ENCODE data around the gene NFE2L2.
"Not testable (repeated sequence)": the region's sequence is repeated elsewhere in the genome, so short reads cannot be mapped to it uniquely, and the experiment has no call there.

NFE2L2 gene

DNA sequence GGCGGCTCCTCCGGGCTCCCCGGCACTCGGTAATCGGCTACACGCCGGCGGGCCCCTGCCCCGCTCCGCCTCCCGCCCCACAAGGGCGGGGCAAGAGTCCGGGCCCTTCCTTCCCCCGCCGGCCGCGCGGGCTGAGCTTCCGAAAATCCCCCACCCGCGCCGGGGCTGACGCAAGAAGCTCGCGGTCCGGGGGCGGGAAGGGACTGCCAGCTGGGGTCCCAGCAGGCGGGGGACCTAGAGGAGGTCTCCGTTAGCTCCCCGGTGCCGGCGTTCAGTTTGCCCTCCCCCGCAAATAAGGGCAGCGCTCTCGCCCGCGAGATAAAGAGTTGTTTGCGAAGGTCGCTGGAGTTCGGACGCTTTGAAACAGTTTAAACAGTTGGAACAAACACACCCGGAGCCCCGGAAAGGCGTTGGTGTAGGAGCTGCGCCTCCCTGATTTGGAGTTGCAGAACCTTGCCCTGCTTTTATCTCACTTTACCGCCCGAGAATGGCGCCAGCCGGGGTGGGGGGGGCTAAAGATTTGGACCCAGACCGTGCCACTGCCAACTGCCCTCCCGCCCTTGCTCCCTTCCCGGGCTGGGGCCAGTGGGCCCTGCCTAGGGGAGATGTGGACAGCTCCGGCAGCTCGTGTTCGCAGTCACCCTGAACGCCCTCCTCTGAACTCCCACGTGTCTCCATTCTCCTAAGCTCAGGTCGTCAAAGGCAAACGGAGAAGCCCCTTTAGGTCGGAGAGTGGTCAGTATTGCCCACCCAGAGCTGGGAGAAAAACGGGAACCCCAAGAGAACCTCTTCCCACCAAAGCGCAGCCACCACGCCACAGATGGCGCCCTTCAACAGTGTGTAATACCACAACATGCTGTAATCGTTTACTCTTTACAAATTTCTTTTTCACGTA lies at the start of gene NFE2L2:
Gene NFE2L2, minus strand, starts transcription at position 35 of the 895 bp plus-strand sequence. CDS start 151 bp downstream, outside the sequence.
- peak; percentile 50 for TF ChIP-seq CTCF (IDR thresholded peaks at IDR 0.05; ENCODE audit: low read depth, low read length)
- DNase-seq (ENCODE audit: extremely low read depth, low read depth), result peak; percentile 88

DNA sequence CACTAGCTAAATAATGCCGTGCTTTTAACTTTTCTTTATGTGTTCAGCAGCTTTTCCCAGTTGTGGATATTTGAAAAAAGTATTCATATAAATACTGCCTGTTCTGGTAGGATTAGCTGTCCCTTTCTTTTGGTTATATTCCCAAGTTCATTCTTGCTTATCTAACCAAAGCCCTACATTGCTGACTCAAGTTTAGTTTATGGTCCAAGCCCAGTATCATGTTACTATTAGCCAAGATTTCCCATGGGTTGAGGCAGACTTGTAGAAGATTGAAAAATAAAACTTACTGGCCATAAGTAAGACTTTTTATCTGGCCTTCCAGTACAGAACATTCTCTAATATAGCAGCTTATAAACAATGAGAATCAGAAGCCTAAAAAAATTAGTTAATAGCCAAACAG lies 49.7 kb upstream of the NFE2L2 start:
- peak; percentile 71 for DNase-seq (ENCODE audit: extremely low read depth, low read depth)
- no peak for TF ChIP-seq CTCF (IDR thresholded peaks at IDR 0.05; ENCODE audit: low read depth, low read length)

DNA sequence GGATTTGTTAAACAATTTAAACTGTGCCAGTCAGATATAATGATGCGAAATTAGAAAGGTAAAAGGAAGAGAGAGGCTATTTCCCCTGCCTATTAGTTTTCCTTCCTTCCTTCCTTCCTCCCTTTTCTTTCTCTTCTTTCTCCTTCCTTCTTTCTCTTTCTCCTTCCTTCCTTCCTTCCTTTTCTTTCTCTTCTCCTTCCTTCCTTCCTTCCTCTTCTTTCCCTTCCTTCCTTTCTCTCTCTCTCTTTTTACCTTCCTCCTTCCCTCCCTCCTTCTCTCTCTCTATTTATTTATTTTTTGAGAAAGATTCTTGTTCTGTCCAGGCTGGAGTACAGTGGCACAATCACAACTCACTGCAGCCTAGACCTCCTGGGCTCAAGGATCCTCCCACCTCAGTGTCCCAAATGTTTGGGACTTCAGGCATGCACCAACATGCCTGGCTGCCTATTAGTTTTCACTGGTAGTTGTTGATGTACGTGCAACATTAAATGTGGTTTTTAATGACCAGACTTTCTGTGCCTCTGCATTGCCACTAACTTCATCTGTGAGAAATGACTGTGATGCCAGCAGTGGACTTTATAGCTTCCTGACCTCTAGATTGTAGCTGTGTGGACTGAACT lies 48.7 kb upstream of the NFE2L2 start:
- DNase-seq (ENCODE audit: extremely low read depth, low read depth), result no peak
- no peak for TF ChIP-seq CTCF (IDR thresholded peaks at IDR 0.05; ENCODE audit: low read depth, low read length)

- no peak for TF ChIP-seq CTCF (IDR thresholded peaks at IDR 0.05; ENCODE audit: low read depth, low read length)
- no peak for DNase-seq (ENCODE audit: extremely low read depth, low read depth)
These were observed 48.0 kb upstream of the NFE2L2 start for GRCh38 chr2:177312562-177312961.

- not testable (repeated sequence) for DNase-seq (ENCODE audit: extremely low read depth, low read depth)
These were observed 45.3 kb upstream of the NFE2L2 start for GRCh38 chr2:177309672-177310309.

DNA sequence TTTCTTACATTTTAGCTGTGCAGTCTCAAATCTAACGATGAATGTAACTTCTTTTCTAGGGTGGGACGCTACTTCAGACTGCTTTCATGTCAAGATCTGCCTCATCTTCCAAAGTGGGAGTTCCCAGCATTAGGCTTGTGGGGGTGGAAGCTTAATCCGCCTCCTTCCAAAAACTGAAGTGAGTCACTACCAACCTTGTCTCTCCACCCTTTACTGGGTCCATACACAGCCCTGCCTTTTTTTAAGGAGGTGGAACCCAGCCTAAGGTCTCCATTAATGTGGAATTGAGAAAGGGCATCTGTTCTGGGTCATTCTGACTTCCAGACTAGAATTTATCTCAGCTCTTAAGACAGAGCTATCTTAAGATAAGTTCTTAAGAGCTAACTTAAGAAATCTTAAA lies 42.0 kb upstream of the NFE2L2 start:
- no peak for TF ChIP-seq CTCF (IDR thresholded peaks at IDR 0.05; ENCODE audit: low read depth, low read length)
- DNase-seq (ENCODE audit: extremely low read depth, low read depth), result no peak

GRCh38 chr2:177303939-177304338 lies 39.4 kb upstream of the NFE2L2 start:
- no peak for TF ChIP-seq CTCF (IDR thresholded peaks at IDR 0.05; ENCODE audit: low read depth, low read length)
- DNase-seq (ENCODE audit: extremely low read depth, low read depth), result no peak

Measured in AG09319 (cell line).